ENCODE data around the gene SPOCK2.
"Not testable (repeated sequence)": the region's sequence is repeated elsewhere in the genome, so short reads cannot be mapped to it uniquely, and the experiment has no call there.

The SPOCK2 gene

DNA sequence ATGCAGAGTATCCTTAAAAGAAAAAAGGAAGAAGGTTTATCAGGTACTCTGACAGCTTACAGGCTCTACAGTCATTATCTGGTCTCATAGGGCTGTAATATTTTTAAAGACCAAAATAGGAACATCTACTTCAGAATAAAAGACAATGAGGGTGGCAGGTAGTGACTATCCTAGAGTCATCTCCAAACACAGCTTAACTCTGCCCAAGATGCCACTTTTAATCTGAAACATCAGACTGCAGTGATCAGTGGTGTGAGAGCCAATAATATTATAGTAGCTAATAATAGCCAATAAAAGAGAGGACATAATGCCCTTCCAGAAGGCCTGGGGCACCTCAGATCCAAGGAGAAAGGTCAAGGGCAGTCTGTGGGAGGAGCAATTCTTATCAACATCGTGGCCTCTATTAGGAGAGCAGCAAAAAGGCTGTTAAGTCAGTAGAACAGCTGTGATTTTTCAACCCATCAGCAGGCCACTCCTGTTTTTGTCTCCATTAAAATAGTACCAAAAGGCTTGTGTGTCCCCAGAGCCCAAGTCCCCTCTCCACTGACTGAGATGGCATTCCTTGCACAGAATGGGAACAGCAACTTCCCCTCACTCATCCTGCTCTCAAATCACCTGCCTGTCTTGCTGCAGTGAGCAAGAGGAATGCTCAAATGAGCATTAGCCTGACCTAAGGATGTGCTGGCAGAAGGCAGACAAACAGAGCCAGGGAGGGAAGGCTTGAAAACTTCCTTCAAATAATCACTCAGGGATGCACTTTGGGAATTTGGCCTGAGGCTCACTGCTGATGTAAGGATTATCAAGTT lies 20.7 kb upstream of the SPOCK2 start:
- no peak for DNase-seq (ENCODE audit: low read depth in 4 of 4, low spot score in 1 of 4)

- not testable (repeated sequence) for DNase-seq (ENCODE audit: low read depth in 4 of 4, low spot score in 1 of 4)
Observed at GRCh38 chr10:72108004-72108370, 19.6 kb upstream of the SPOCK2 start.

- no peak for DNase-seq (ENCODE audit: low read depth in 4 of 4, low spot score in 1 of 4)
Observed at GRCh38 chr10:72107325-72108003, 19.1 kb upstream of the SPOCK2 start.

- DNase-seq (ENCODE audit: low read depth in 4 of 4, low spot score in 1 of 4), result no peak
Observed at GRCh38 chr10:72106896-72107295, 18.5 kb upstream of the SPOCK2 start.

DNA sequence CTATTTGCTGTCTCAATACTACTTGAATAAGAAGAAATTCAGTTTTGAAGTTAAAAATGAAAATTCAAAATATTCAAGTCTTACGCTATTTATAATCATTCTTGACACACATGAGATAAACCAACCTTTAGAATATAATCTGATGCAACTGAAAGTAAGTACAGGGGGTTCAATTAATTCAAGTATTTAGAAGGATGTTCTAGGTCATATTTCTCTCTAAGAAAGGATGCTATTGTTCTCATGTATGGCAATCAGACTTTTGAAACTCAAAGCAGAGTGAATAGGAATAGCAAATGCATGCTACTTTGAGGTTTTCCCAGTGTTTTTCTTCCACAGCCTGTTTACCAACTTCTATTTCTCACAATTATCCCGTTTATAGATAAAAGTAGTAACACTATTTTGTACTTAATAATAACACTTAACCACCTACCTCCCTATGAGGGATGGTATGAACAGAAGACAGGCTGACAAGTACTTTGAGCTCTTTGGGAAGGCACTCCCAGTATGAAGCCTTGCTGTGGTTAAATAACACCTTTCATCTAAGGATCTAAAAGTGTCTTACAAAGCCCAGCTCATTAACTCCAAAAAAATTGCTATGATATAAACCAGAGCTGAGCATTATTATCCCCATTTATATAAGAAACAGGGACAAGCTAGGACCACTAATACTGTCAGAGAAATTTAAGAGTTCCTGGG lies 18.0 kb upstream of the SPOCK2 start:
- no peak for DNase-seq (ENCODE audit: low read depth in 4 of 4, low spot score in 1 of 4)

DNA sequence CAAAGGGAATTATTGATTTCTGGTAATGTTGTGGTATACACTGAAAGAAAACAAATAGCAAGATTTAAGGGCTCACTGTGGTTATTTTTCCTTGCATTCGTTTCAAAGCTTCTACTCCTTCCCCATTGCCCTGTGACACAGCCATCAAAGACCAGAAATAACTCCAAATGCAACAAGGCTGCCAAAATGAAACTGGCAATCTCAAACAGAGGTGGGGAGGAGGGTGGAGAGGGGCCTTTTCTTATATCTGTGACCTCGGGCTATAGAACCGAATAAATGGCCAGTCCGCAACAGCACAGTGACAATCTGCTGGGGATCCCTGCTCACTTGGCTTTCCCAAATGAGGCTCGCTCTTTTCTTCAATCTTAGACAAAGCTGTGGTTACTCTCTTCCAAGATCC lies 17.4 kb upstream of the SPOCK2 start:
- DNase-seq (ENCODE audit: low read depth in 4 of 4, low spot score in 1 of 4), result no peak

GRCh38 chr10:72105098-72105475 lies 16.7 kb upstream of the SPOCK2 start:
- no peak for DNase-seq (ENCODE audit: low read depth in 4 of 4, low spot score in 1 of 4)

DNA sequence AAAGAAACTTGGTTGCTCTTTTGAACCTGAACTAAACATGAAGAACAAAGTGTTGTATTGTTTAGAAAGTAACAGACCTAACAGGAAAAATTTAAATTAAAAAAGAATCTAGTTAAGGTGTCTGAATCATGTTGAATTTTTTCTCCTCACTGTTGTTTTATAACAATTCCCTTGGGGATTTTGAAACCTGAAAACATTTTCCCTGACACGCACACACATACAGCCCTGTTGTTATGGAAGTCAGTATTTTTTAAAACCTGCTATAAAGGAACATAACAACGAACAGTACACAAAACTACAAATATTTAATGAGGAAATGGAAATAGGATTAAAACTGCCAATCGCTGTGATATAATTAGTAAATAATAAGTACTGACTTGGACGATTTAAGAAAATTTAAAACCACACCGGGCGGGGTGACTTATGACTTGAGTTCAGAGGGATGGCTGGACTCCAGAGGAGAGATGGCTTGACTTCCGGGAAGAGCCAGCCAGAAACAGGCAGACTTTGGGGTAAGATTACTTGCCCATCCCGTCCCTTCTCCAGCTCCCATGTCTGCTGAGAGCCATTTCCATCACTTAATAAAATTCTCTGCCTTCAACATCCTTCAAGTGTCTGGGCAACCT lies 16.2 kb upstream of the SPOCK2 start:
- DNase-seq (ENCODE audit: low read depth in 4 of 4, low spot score in 1 of 4), result no peak

DNA sequence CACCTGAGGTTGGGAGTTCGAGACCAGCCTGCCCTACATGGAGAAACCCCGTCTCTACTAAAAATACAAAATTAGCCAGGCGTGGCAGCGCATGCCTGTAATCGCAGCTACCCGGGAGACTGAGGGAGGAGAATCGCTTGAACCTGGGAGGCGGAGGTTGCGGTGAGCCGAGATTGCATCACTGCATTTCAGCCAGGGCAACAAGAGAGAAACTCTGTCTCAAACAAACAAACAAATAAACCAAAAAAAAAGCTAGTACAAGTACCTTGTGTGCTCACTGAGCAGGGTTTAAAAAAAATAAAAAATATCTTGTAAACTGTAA lies 11.2 kb upstream of the SPOCK2 start:
- no peak for DNase-seq (ENCODE audit: low read depth in 4 of 4, low spot score in 1 of 4)

DNA sequence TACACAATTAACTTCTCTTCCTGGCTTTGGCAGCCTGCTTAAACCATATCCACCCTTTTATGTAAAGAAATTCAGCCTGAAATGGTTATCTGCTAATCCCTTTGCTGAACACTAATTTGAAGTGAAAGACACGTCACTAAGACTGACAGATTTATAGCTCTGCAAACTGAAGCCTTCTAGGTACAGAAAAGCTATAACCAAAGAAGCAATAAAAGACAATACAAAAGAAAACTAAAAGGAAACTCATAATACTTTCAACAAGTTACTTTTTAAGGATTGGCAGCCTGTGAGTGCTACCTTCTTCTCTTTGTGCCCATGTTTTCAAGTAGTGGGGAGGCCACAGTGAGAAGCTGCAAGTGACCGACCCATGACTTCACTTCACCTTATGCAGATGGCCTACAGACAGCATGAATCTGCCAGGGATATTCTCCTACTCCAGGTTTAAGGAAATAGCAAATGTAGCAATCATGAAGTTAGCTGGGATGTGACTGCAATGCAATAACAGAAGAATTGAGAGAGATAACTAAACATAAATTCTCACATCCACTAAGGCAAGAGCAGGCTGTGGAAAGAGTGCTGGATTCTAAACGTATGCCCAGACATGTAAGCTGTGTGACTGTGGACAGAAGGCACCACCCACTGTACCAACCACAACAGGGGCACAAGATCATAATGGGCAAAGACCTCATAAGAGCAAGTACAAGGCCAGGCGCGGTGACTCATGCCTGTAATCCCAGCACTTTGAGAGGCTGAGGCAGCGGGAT lies 10.7 kb upstream of the SPOCK2 start:
- DNase-seq (ENCODE audit: low read depth in 4 of 4, low spot score in 1 of 4), result no peak

GRCh38 chr10:72098301-72098835 lies 10.0 kb upstream of the SPOCK2 start:
- DNase-seq (ENCODE audit: low read depth in 4 of 4, low spot score in 1 of 4), result no peak

DNA sequence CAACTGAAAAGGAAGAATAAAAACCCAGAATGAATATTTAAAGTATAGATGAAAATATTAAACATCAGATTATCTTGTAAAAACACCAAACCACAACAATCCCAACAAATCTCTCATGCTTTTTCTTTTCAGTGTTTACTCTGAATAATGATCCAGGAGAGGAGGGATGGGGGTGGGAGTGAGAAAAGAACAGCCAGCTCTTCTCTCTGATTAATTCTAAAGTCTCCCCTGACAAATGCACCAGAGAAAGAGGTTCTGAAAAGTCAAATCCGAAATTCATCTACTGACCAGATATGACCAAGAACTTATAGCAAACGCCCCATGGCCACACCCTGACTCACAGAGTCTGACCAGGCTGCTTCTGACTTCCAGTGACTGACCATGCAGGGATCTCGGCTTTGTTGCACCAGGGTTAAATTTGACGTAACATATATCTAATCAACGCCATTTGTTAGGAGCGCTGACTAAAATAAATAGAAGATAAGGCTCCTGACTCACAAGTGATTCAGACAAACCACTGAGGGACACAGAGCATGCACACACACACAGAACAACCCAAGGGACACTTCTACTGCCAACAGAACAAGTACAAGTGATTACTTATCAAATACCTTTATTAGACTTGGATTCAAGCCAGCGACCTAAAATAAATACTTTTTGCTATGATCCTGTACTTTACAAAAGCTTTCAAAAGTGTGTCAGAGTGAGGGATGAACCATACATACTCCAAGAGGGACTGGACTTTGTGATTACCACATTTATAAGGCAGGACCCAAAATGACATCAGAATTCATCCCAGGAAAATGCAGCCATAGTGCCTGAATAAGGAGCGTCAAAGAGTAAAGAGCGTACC lies 9.3 kb upstream of the SPOCK2 start:
- DNase-seq (ENCODE audit: low read depth in 4 of 4, low spot score in 1 of 4), result no peak

GRCh38 chr10:72096115-72097000 lies 8.0 kb upstream of the SPOCK2 start:
- no peak for DNase-seq (ENCODE audit: low read depth in 4 of 4, low spot score in 1 of 4)

DNA sequence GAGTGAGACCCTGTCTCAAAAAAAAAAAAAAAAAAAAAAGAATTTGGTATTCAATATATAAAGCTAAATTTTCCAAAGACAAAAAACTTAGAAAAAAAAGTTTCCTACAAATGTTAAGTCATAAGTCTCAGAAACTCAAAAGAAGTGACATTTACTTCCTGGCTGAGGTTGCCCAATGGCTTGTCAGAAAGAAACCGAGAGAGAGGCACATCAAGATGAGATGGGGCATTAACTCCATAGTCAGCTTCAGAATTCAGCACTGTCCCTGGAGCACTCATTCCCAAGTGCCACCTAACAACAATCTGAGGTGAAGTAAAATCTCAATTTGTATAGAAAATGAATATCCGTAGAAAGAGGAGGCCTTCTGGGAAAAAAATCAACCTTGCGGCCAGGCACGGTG lies 6.8 kb upstream of the SPOCK2 start:
- no peak for DNase-seq (ENCODE audit: low read depth in 4 of 4, low spot score in 1 of 4)

GRCh38 chr10:72094574-72094973 lies 6.2 kb upstream of the SPOCK2 start:
- no peak for DNase-seq (ENCODE audit: low read depth in 4 of 4, low spot score in 1 of 4)

DNA sequence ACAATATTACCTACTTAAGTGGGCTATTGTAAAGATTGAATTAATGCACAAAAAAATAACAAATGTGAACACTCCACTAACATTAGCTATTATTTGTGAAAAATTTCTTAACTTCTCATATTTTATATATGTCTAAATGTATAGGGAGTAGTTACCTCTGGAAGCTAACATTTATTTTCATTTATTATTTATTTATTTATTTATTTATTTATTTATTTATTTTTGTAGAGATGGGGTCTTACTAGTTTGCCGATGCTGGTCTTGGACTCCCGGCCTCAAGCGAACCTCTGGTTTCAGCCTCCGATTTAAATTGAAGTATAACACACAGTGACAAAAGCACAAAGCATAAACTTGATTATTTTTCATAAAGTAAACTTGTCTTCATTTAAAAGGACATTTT lies 5.1 kb upstream of the SPOCK2 start:
- DNase-seq (ENCODE audit: low read depth in 4 of 4, low spot score in 1 of 4), result no peak

DNA sequence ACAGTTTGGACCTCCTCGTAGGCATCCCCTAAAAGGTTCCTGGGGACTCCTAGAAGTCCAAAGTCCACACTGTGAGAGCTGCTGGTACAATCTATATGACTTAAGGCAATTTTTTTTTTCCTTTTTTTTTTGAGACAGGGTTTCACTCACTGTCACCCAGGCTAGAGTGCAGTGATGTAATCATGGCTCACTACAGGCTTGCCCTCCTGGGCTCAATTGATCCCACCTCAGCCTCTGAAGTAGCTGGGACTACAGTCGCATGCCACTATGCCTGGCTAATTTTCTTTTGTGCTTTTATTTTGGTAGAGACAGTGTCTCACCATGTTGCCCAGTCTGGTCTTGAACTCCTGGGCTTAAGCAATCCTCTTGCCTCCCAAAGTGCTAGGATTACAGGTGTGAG lies 4.6 kb upstream of the SPOCK2 start:
- no peak for DNase-seq (ENCODE audit: low read depth in 4 of 4, low spot score in 1 of 4)

GRCh38 chr10:72092171-72092924 lies 4.0 kb upstream of the SPOCK2 start:
- DNase-seq (ENCODE audit: low read depth in 4 of 4, low spot score in 1 of 4), result no peak
